Stomach (tissue), 4 donors: Measurements from ENCODE around the gene WIPF2.

Source experiments
- EP300 ChIP-seq: sonication (generic); formaldehyde crosslinking; IDR thresholded peaks from one replicate; pipeline ENCODE4 v1.6.1; 2017; ENCODE audit warnings: antibody characterized with exemption
- POLR2AphosphoS5 ChIP-seq, 3 donors: sonication (generic); formaldehyde crosslinking; IDR thresholded peaks; one replicate each; pipeline ENCODE4 v1.6.1; 2016; ENCODE audit warnings: antibody characterized with exemption in 3 of 3
- TF ChIP-seq, protein P1 (sequence below), 7 experiments: fragments of 450-650 bp in 4 of 7; fragments of 200-600 bp in 3 of 7; sonication (generic) in 3 of 7; IDR thresholded peaks; one replicate each; pipeline ENCODE4 v1.5.1; 2016 to 2019; ENCODE audit warnings: antibody characterized with exemption in 7 of 7, control low read depth in 2 of 7, mild to moderate bottlenecking in 1 of 7

DNA sequence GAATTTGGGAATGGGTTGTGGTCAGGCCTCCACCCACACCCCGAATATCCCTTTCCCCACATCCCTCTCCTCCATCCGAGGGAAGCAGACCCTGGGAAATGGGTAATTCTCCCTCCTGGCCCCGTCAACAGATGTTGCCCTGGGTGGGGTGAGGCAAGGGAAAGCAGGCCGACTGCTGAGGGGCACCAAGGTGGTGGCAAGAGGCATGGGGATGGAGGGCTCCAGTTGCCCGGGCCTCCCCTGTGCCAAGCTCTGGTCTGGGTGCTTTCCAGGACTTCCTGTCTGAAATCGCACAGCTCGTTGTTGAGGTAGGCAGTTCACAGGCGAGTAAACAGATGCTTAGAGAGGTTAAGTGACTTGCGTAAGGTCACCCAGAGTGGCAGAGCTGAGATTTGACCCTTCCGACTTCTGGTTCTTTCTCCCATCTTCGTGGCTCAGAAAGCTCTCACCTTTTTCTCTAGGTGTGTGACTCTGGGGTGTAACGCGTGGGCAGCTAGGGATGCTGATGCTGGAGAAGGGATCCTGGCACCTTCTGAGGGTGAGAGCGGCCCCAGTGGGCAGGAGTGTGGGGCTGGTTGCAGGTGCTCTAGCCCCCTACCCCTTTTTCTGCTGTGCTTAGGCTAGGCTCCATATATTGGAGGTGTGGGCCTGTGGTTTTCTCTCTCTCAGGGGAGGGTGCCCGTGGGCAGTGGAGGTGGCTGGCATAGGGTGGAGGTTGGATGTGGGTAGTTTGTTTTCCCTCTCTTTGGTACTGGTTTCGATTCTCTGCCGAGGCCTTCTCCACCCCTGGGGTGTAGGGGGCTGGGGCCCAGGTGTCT lies 107.1 kb downstream of the WIPF2 start:
- TF ChIP-seq, protein P1, sequence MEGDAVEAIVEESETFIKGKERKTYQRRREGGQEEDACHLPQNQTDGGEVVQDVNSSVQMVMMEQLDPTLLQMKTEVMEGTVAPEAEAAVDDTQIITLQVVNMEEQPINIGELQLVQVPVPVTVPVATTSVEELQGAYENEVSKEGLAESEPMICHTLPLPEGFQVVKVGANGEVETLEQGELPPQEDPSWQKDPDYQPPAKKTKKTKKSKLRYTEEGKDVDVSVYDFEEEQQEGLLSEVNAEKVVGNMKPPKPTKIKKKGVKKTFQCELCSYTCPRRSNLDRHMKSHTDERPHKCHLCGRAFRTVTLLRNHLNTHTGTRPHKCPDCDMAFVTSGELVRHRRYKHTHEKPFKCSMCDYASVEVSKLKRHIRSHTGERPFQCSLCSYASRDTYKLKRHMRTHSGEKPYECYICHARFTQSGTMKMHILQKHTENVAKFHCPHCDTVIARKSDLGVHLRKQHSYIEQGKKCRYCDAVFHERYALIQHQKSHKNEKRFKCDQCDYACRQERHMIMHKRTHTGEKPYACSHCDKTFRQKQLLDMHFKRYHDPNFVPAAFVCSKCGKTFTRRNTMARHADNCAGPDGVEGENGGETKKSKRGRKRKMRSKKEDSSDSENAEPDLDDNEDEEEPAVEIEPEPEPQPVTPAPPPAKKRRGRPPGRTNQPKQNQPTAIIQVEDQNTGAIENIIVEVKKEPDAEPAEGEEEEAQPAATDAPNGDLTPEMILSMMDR (IDR thresholded peaks at IDR 0.05): no peak
- no peak for TF ChIP-seq POLR2AphosphoS5 (IDR thresholded peaks at IDR 0.05)
- TF ChIP-seq EP300: no peak
